MCF 10A (cell line): Measurements from ENCODE around the gene NEU1. TPM values are rescaled to one million over a fixed set of nuclear protein-coding genes. Genes with fewer than 3 reads are reported as not detected.
"Not testable (repeated sequence)": the region's sequence is repeated elsewhere in the genome, so short reads cannot be mapped to it uniquely, and the experiment has no call there.

Experiments
- BruUV-seq: library from RNA; stranded (reverse); fragments of 400-500 nt; replicated peaks from 2 replicates; lab custom pipeline; 2021; lab: Mats Ljungman, UMichigan
- CTCF ChIA-PET: fragments of 300-600 bp; sonication (Branson Sonifier 250); formaldehyde crosslinking; extraction: SDS; loops from one replicate; lab custom pipeline; 2021; ENCODE audit warnings: antibody characterized with exemption, inconsistent platforms; lab: Yijun Ruan, JAX
- POLR2A ChIA-PET: fragments of 300-600, 350-650 bp; sonication (Branson Sonifier 250); formaldehyde crosslinking; extraction: SDS; loops from one replicate; lab custom pipeline; 2020; ENCODE audit warnings: antibody characterized with exemption, inconsistent platforms; lab: Yijun Ruan, JAX
- DNase-seq: peaks from one replicate; pipeline ENCODE4 v3.0.0-alpha.2; 2018; ENCODE audit not compliant: unreplicated experiment
- H3K27ac Mint-ChIP-seq: one replicate; pipeline ENCODE4 v1.8.0; 2022; ENCODE audit warnings: mild to moderate bottlenecking, low read depth, mixed read lengths; ENCODE audit not compliant: unreplicated experiment
- H3K27me3 Mint-ChIP-seq: one replicate; pipeline ENCODE4 v1.8.0; 2022; ENCODE audit warnings: mixed read lengths; ENCODE audit not compliant: insufficient read depth, unreplicated experiment
- H3K36me3 Mint-ChIP-seq: one replicate; pipeline ENCODE4 v1.8.0; 2022; ENCODE audit warnings: mild to moderate bottlenecking, moderate library complexity, mixed read lengths; ENCODE audit not compliant: insufficient read depth, unreplicated experiment
- H3K4me1 Mint-ChIP-seq: one replicate; pipeline ENCODE4 v1.8.0; 2022; ENCODE audit warnings: mixed read lengths; ENCODE audit not compliant: insufficient read depth, unreplicated experiment
- H3K4me3 Mint-ChIP-seq: one replicate; pipeline ENCODE4 v1.8.0; 2022; ENCODE audit warnings: mild to moderate bottlenecking, moderate library complexity, mixed read lengths; ENCODE audit not compliant: unreplicated experiment
- H3K9me3 Mint-ChIP-seq: one replicate; pipeline ENCODE4 v1.8.0; 2022; ENCODE audit warnings: mixed read lengths; ENCODE audit not compliant: unreplicated experiment
- CTCF ChIP-seq: fragments of 200-600 bp; IDR thresholded peaks from one replicate; pipeline ENCODE4 v1.8.0; 2022; ENCODE audit warnings: antibody characterized with exemption, mild to moderate bottlenecking; ENCODE audit not compliant: unreplicated experiment
- intact Hi-C: fragments of 100-400 bp; cut with micrococcal nuclease; formaldehyde crosslinking; loops from 2 replicates; pipeline ENCODE4 v1.14.1; 2022
- total RNA-seq: library from RNA; stranded (reverse); gene quantifications from 2 replicates; pipeline ENCODE4 v1.2.3, GENCODE V29; 2022

The NEU1 gene
- total RNA-seq, 1 experiment from 2014 or later = 19.7 TPM

GRCh38 chr6:31814677-31815024 is 48.0 kb downstream of the NEU1 start:
- ChIA-PET CTCF (interaction anchor here (0.9 to 1.3 kb wide), 5 partner anchors 8 to 18 kb away, joined by 3 to 8 read pairs (median 6); partner anchors contain the start of gene LSM2), POLR2A (interaction anchor here (0.6 to 6.4 kb wide), 27 partner anchors 8 to 1157 kb away, joined by 3 to 192 read pairs (median 6); partner anchors contain the start of genes ATP6V1G2, BAG6, C6orf47 and CLIC1)
- BruUV-seq = no TSS peak
- H3K4me3 Mint-ChIP-seq = peak overlapping the region; percentile 89
- intact Hi-C loops = loop anchor here (2.0 kb wide), 2 partner anchors 18 to 48 kb away; partner anchors contain the start of gene NEU1
- DNase-seq = peak; percentile 99
- no peak for TF ChIP-seq CTCF
- H3K27me3 Mint-ChIP-seq = no peaks in the 10 kb centered on the region
- peaks cover 5% of the 10 kb centered on the region for H3K4me1 Mint-ChIP-seq
- H3K36me3 Mint-ChIP-seq = peaks cover 8% of the 10 kb centered on the region
- peak overlapping the region; percentile 97 for H3K27ac Mint-ChIP-seq
- no peaks in the 10 kb centered on the region for H3K9me3 Mint-ChIP-seq

- H3K4me1 Mint-ChIP-seq = peaks cover 5% of the 10 kb centered on the region
- H3K4me3 Mint-ChIP-seq = peak overlapping the region; percentile 89
- no peak for TF ChIP-seq CTCF
- peak overlapping the region; percentile 97 for H3K27ac Mint-ChIP-seq
- ChIA-PET CTCF (interaction anchor here (1.0 to 1.6 kb wide), 5 partner anchors 17 to 77 kb away, joined by 5 to 8 read pairs (median 6); partner anchors contain the start of gene CLIC1), POLR2A (interaction anchor here (1.1 to 6.4 kb wide), 9 partner anchors 7 to 267 kb away, joined by 3 to 192 read pairs (median 47); partner anchors contain the start of genes ATP6V1G2, CLIC1, HSPA1B and LSM2)
- no peaks in the 10 kb centered on the region for H3K9me3 Mint-ChIP-seq
- intact Hi-C loops = no loop called here
- no TSS peak for BruUV-seq
- peaks cover 8% of the 10 kb centered on the region for H3K36me3 Mint-ChIP-seq
- H3K27me3 Mint-ChIP-seq = no peaks in the 10 kb centered on the region
- DNase-seq = no peak
Observed at GRCh38 chr6:31813465-31813849, 49.2 kb downstream of the NEU1 start.

- POLR2A ChIA-PET = interaction anchor here (6.4 kb wide), 1 partner anchor 13 kb away, joined by 192 read pairs; the partner anchor contains the start of gene HSPA1B
- no peak for DNase-seq
- TF ChIP-seq CTCF = no peak
- H3K27me3 Mint-ChIP-seq = no peaks in the 10 kb centered on the region
- no peaks in the 10 kb centered on the region for H3K9me3 Mint-ChIP-seq
- H3K4me3 Mint-ChIP-seq = no peak overlapping the region
- H3K27ac Mint-ChIP-seq = no peak overlapping the region
- CTCF ChIA-PET = interaction anchor here (0.8 kb wide), 1 partner anchor 20 kb away, joined by 3 read pairs; no protein-coding TSS in a partner anchor
- H3K4me1 Mint-ChIP-seq = peaks cover 6% of the 10 kb centered on the region
- peaks cover 8% of the 10 kb centered on the region for H3K36me3 Mint-ChIP-seq
- intact Hi-C loops = no loop called here
- no TSS peak for BruUV-seq
Observed at GRCh38 chr6:31811645-31812044, 51.0 kb downstream of the NEU1 start.

GRCh38 chr6:31808599-31808998 is 54.0 kb downstream of the NEU1 start:
- H3K27me3 Mint-ChIP-seq, BruUV-seq, DNase-seq, H3K4me3 Mint-ChIP-seq, H3K36me3 Mint-ChIP-seq, H3K27ac Mint-ChIP-seq, H3K9me3 Mint-ChIP-seq, H3K4me1 Mint-ChIP-seq, intact Hi-C loops: not testable (repeated sequence)
- ChIA-PET CTCF (interaction anchor here (0.6 to 1.2 kb wide), 3 partner anchors 10 to 22 kb away, joined by 3 to 4 read pairs (median 4); no protein-coding TSS in a partner anchor), POLR2A (interaction anchor here (0.9 to 4.3 kb wide), 4 partner anchors 14 to 22 kb away, joined by 3 to 69 read pairs (median 18); partner anchors contain the start of genes HSPA1B and VARS1)

Other genes with a start within 250 kb of the NEU1 start
- not detected in 2 replicates for gene AIF1, start 247.6 kb downstream of the NEU1 start, total RNA-seq
- 247 and 266 TPM in 2 replicates for gene PRRC2A, start 242.1 kb downstream of the NEU1 start, total RNA-seq
- gene BAG6, start 210.2 kb downstream of the NEU1 start, total RNA-seq = 290 and 291 TPM in 2 replicates
- 5.0 and 5.2 TPM in 2 replicates for gene APOM, start 206.9 kb downstream of the NEU1 start, total RNA-seq
- gene C6orf47, start 202.0 kb downstream of the NEU1 start, total RNA-seq = 15.5 and 16.6 TPM in 2 replicates
- 13.0 and 13.6 TPM in 2 replicates for gene GPANK1, start 197.8 kb downstream of the NEU1 start, total RNA-seq
- 197 and 209 TPM in 2 replicates for gene CSNK2B, start 196.7 kb downstream of the NEU1 start, total RNA-seq
- 14.4 and 16.0 TPM in 2 replicates for gene LY6G5B, start 192.8 kb downstream of the NEU1 start, total RNA-seq
- 0.64 and 1.4 TPM in 2 replicates for gene LY6G5C, start 181.8 kb downstream of the NEU1 start, total RNA-seq
- 32.1 and 42.7 TPM in 2 replicates for gene ABHD16A, start 159.5 kb downstream of the NEU1 start, total RNA-seq
- gene LY6G6F, start 156.0 kb downstream of the NEU1 start, total RNA-seq = not detected in 2 replicates
- gene LY6G6D, start 147.5 kb downstream of the NEU1 start, total RNA-seq = not detected in 2 replicates
- gene LY6G6C, start 141.1 kb downstream of the NEU1 start, total RNA-seq = 0.32 TPM in 1 of 2 replicates, not detected in the other
- not detected in 2 replicates for gene MPIG6B, start 139.4 kb downstream of the NEU1 start, total RNA-seq
- gene DDAH2, start 133.5 kb downstream of the NEU1 start, total RNA-seq = 8.5 and 13.5 TPM in 2 replicates
- gene CLIC1, start 126.3 kb downstream of the NEU1 start, total RNA-seq = 511 and 632 TPM in 2 replicates
- gene MSH5, start 122.8 kb downstream of the NEU1 start, total RNA-seq = 36.6 and 43.1 TPM in 2 replicates
- gene SAPCD1, start 100.2 kb downstream of the NEU1 start, total RNA-seq = 4.3 and 5.1 TPM in 2 replicates
- gene VWA7, start 85.5 kb downstream of the NEU1 start, total RNA-seq = 2.0 and 3.1 TPM in 2 replicates
- 133 and 200 TPM in 2 replicates for gene VARS1, start 67.1 kb downstream of the NEU1 start, total RNA-seq
- 36.9 and 47.4 TPM in 2 replicates for gene LSM2, start 55.9 kb downstream of the NEU1 start, total RNA-seq
- 0.35 and 0.79 TPM in 2 replicates for gene HSPA1L, start 47.5 kb downstream of the NEU1 start, total RNA-seq
- gene HSPA1A, start 47.3 kb downstream of the NEU1 start, total RNA-seq = 20.3 and 34.0 TPM in 2 replicates
- gene HSPA1B, start 35.1 kb downstream of the NEU1 start, total RNA-seq = 29.8 and 51.6 TPM in 2 replicates
- gene SLC44A4, start 16.2 kb upstream of the NEU1 start, total RNA-seq = not detected in 2 replicates
- gene EHMT2, start 34.9 kb upstream of the NEU1 start, total RNA-seq = 20.2 and 21.8 TPM in 2 replicates
- gene ZBTB12, start 39.3 kb upstream of the NEU1 start, total RNA-seq = 3.6 and 4.0 TPM in 2 replicates
- gene C2, start 64.9 kb upstream of the NEU1 start, total RNA-seq = not detected in 2 replicates
- 24.5 and 24.6 TPM in 2 replicates for gene CFB, start 83.3 kb upstream of the NEU1 start, total RNA-seq
- gene NELFE, start 96.2 kb upstream of the NEU1 start, total RNA-seq = 90.7 and 113 TPM in 2 replicates
- 53.1 and 66.2 TPM in 2 replicates for gene SKIC2, start 96.4 kb upstream of the NEU1 start, total RNA-seq
- gene DXO, start 109.3 kb upstream of the NEU1 start, total RNA-seq = 39.1 and 41.4 TPM in 2 replicates
- 7.7 and 16.2 TPM in 2 replicates for gene C4A, start 119.2 kb upstream of the NEU1 start, total RNA-seq
- 7.7 and 12.7 TPM in 2 replicates for gene C4B, start 152.0 kb upstream of the NEU1 start, total RNA-seq
- 0.33 and 0.88 TPM in 2 replicates for gene CYP21A2, start 175.6 kb upstream of the NEU1 start, total RNA-seq
- 3.0 and 4.3 TPM in 2 replicates for gene TNXB, start 246.5 kb upstream of the NEU1 start, total RNA-seq